ENCODE results near the gene GGCX.

GRCh38 chr2:85538507-85539360, 22.6 kb downstream of the GGCX start, which contains the start of gene MAT2A:
- TF ChIP-seq NR1H2 (CRISPR knock-in tag; IDR thresholded peaks at IDR 0.05; ENCODE audit: borderline replicate concordance, low read depth) (peak; percentile 60; the same call in 1 of the 2 replicates), E2F1 (CRISPR knock-in tag; IDR thresholded peaks at IDR 0.05) (peak; percentile 96), CTCF (CRISPR knock-in tag; IDR thresholded peaks at IDR 0.05) (peak; percentile 97)

Data from HepG2 (cell line).